HG03558 (cell line): ENCODE data around the gene ADAMTSL1.

Experiments used
- ATAC-seq: cut with Tn5 transposase; IDR thresholded peaks from one replicate; pipeline ENCODE4 v1.9.1; 2021; ENCODE audit warnings: moderate number of reproducible peaks; ENCODE audit not compliant: unreplicated experiment; ENCODE audit errors: extremely low read depth

The ADAMTSL1 gene

GRCh38 chr9:18632632-18633403 is 158.9 kb downstream of the ADAMTSL1 start:
- no peak for ATAC-seq

- ATAC-seq, result no peak
Measured at GRCh38 chr9:18636781-18637180, 162.8 kb downstream of the ADAMTSL1 start.

GRCh38 chr9:18638371-18639249 is 164.7 kb downstream of the ADAMTSL1 start:
- ATAC-seq, result no peak

- ATAC-seq, result no peak
Measured at GRCh38 chr9:18639911-18640310, 166.0 kb downstream of the ADAMTSL1 start.

GRCh38 chr9:18658804-18659705 is 185.1 kb downstream of the ADAMTSL1 start:
- no peak for ATAC-seq

- ATAC-seq, result no peak
Measured at GRCh38 chr9:18660001-18660400, 186.0 kb downstream of the ADAMTSL1 start.

GRCh38 chr9:18662320-18662719 is 188.4 kb downstream of the ADAMTSL1 start:
- no peak for ATAC-seq

GRCh38 chr9:18665947-18666346 is 192.0 kb downstream of the ADAMTSL1 start:
- no peak for ATAC-seq

- no peak for ATAC-seq
Measured at GRCh38 chr9:18666348-18666747, 192.4 kb downstream of the ADAMTSL1 start.

- no peak for ATAC-seq
Measured at GRCh38 chr9:18666986-18667772, 193.2 kb downstream of the ADAMTSL1 start.

- no peak for ATAC-seq
Measured at GRCh38 chr9:18668944-18669343, 195.0 kb downstream of the ADAMTSL1 start.

- no peak for ATAC-seq
Measured at GRCh38 chr9:18672706-18673105, 198.8 kb downstream of the ADAMTSL1 start.

- no peak for ATAC-seq
Measured at GRCh38 chr9:18673179-18673578, 199.2 kb downstream of the ADAMTSL1 start.

GRCh38 chr9:18675332-18675731 is 201.4 kb downstream of the ADAMTSL1 start:
- ATAC-seq, result no peak

- ATAC-seq, result no peak
Measured at GRCh38 chr9:18675973-18676372, 202.0 kb downstream of the ADAMTSL1 start.

- no peak for ATAC-seq
Measured at GRCh38 chr9:18676525-18676924, 202.6 kb downstream of the ADAMTSL1 start.

GRCh38 chr9:18678821-18679590 is 205.1 kb downstream of the ADAMTSL1 start:
- ATAC-seq, result no peak

GRCh38 chr9:18682907-18683306 is 209.0 kb downstream of the ADAMTSL1 start:
- ATAC-seq, result no peak

GRCh38 chr9:18683312-18683711 is 209.4 kb downstream of the ADAMTSL1 start:
- ATAC-seq, result no peak
